NCI-H69 (cell line): ENCODE measurements around the gene HDGFL2.
A peak's percentile ranks its signal among the peaks of the same experiment; 100 is the strongest.

Experiments used
- DNase-seq: peaks from one replicate; lab custom pipeline; 2025; lab: John Stamatoyannopoulos, UW

Gene HDGFL2

GRCh38 chr19:4445963-4446703 is 26.0 kb upstream of the HDGFL2 start:
- no peak for DNase-seq

- DNase-seq = no peak
Observed at GRCh38 chr19:4446704-4447200, 25.3 kb upstream of the HDGFL2 start.

- no peak for DNase-seq
Observed at GRCh38 chr19:4447327-4448146, 24.6 kb upstream of the HDGFL2 start.

GRCh38 chr19:4448147-4448985 is 23.7 kb upstream of the HDGFL2 start:
- no peak for DNase-seq

GRCh38 chr19:4449022-4449638 is 23.0 kb upstream of the HDGFL2 start:
- no peak for DNase-seq

- DNase-seq = no peak
Observed at GRCh38 chr19:4449639-4450028, 22.5 kb upstream of the HDGFL2 start.

- no peak for DNase-seq
Observed at GRCh38 chr19:4452230-4452990, 19.7 kb upstream of the HDGFL2 start.

- no peak for DNase-seq
Observed at GRCh38 chr19:4453232-4454179, 18.6 kb upstream of the HDGFL2 start.

GRCh38 chr19:4454747-4455718 is 17.1 kb upstream of the HDGFL2 start:
- no peak for DNase-seq

GRCh38 chr19:4455719-4456475 is 16.2 kb upstream of the HDGFL2 start:
- DNase-seq = peak; percentile 49

- DNase-seq = peak; percentile 54
Observed at GRCh38 chr19:4456476-4456842, 15.6 kb upstream of the HDGFL2 start.

- peak; percentile 80 for DNase-seq
Observed at GRCh38 chr19:4456843-4457653, 15.0 kb upstream of the HDGFL2 start.

- peak; percentile 99 for DNase-seq
Observed at GRCh38 chr19:4457654-4458395, 14.3 kb upstream of the HDGFL2 start, which contains the start of gene UBXN6. UBXN6 (minus strand) TSS chr19:4457794; CDS start chr19:4457697, 97 bp downstream.

GRCh38 chr19:4464815-4465581 is 7.1 kb upstream of the HDGFL2 start:
- DNase-seq = no peak

GRCh38 chr19:4467835-4468234 is 4.3 kb upstream of the HDGFL2 start:
- DNase-seq = no peak
